Astrocyte of the spinal cord (primary cell): Measurements from ENCODE around the gene RBM22.

Source experiments
- DNase-seq: peaks from one replicate; pipeline ENCODE4 v3.0.0; 2011; ENCODE audit warnings: low read depth, low spot score
- H3K4me3 ChIP-seq: 2 replicates; pipeline ENCODE4 v1.5.1; 2011; ENCODE audit warnings: low read depth, mild to moderate bottlenecking, low read length, moderate library complexity
- in situ Hi-C: cut with HindIII; loops from 2 replicates; pipeline ENCODE4 v1.10.0; 2017; ENCODE audit warnings: low sequenced_read_pairs
- TF ChIP-seq, protein P1 (sequence below): IDR thresholded peaks from 2 replicates; pipeline ENCODE4 v1.5.1; 2012; ENCODE audit warnings: low read depth, mild to moderate bottlenecking, low read length, inconsistent platforms

Gene RBM22

DNA sequence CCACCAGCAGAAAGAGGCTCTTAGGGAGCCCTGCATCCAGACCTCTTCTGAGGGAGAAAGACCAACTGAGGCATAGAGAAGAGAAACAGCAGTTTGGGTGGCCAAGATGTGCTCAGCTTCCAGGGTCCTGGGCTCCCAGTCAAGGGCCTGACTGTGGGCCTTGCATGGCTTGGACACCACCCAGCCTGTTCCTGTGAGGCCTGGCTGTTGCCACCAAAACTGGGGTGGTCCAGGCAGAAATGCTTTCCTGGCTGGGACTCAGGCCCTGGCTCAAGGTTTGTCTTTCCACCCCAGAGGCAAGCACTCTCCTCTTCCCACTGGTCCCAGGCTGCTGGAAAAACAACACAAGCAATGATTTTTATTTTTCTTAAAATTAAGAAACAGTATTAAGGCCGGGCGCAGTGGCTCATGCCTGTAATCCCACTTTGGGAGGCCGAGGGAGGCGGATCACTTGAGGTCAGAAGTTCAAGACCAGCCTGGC, 26.5 kb downstream of the RBM22 start:
- TF ChIP-seq, protein P1, sequence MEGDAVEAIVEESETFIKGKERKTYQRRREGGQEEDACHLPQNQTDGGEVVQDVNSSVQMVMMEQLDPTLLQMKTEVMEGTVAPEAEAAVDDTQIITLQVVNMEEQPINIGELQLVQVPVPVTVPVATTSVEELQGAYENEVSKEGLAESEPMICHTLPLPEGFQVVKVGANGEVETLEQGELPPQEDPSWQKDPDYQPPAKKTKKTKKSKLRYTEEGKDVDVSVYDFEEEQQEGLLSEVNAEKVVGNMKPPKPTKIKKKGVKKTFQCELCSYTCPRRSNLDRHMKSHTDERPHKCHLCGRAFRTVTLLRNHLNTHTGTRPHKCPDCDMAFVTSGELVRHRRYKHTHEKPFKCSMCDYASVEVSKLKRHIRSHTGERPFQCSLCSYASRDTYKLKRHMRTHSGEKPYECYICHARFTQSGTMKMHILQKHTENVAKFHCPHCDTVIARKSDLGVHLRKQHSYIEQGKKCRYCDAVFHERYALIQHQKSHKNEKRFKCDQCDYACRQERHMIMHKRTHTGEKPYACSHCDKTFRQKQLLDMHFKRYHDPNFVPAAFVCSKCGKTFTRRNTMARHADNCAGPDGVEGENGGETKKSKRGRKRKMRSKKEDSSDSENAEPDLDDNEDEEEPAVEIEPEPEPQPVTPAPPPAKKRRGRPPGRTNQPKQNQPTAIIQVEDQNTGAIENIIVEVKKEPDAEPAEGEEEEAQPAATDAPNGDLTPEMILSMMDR: peak; percentile 14
- in situ Hi-C loops: no loop called here
- no peak for DNase-seq
- H3K4me3 ChIP-seq: no peak overlapping the region

DNA sequence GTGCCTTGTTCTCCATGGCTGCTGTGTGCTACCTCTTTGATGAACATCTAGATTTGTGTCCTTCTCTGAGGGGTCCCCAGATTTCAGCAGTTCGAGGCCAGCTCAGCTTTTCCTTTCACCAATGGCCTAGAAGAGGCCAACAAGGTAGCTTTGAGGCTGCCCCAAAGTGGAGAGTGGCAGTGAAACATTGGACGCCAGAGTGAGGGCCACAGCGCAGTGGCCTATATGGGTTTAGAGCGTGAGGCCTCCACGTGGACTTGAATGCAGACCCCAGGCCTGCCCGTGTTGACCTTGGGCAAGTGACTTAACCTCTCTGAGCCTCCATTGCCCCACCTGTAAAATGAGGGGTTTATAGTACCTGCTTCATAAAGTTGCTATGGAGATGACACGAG, 28.0 kb downstream of the RBM22 start:
- in situ Hi-C loops: no loop called here
- TF ChIP-seq, protein P1: no peak
- H3K4me3 ChIP-seq: peak overlapping the region; percentile 51
- DNase-seq: no peak

DNA sequence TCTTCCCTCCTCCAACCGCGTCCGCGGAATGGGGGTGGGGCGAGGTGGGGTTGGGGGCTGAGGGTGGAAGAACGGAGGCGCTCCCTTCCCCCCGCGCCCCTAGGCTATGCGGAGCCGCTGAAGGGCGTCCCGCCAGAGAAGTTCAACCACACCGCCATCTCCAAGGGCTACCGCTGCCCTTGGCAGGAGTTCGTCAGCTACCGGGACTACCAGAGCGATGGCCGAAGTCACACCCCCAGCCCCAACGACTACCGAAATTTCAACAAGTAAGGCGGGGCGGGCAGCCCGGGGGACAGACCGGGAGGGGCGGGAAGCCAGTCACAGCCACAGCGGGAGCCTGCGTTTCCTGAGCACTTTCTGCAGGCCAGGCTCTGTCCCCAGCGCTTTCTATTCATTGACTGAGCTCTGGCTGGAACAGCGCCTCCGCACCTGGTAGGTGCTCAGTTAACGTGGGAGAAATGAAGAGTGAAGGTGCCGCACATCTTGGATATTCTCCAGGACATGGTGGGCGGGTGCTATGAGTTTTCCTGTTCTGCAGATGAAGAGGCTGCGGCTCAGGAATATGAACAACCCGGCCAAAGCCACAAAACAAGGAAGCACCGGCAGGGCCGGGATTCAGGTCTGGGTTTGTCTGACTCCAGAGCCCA, 28.5 kb downstream of the RBM22 start:
- H3K4me3 ChIP-seq: peak overlapping the region; percentile 51
- TF ChIP-seq, protein P1: no peak
- in situ Hi-C loops: no loop called here
- DNase-seq: peak; percentile 17

- no peak for DNase-seq
- TF ChIP-seq, protein P1: no peak
- in situ Hi-C loops: no loop called here
- peak overlapping the region; percentile 51 for H3K4me3 ChIP-seq
These were observed 29.2 kb downstream of the RBM22 start for GRCh38 chr5:150671509-150672236.

- H3K4me3 ChIP-seq: no peak overlapping the region
- TF ChIP-seq, protein P1: no peak
- in situ Hi-C loops: no loop called here
- DNase-seq: no peak
These were observed 29.9 kb downstream of the RBM22 start for GRCh38 chr5:150670948-150671310.

- TF ChIP-seq, protein P1: no peak
- no peak overlapping the region for H3K4me3 ChIP-seq
- no peak for DNase-seq
- in situ Hi-C loops: no loop called here
These were observed 30.5 kb downstream of the RBM22 start for GRCh38 chr5:150670275-150670947.
